Hepatocyte (in vitro differentiated cells): ENCODE data around the gene OMA1.

Experiments used
- EZH2 ChIP-seq: fragments of 200-600 bp; sonication (generic); IDR thresholded peaks from 2 replicates; pipeline ENCODE4 v1.6.1; 2016; ENCODE audit warnings: antibody characterized with exemption, mild to moderate bottlenecking, borderline replicate concordance
- EZH2phosphoT487 ChIP-seq: fragments of 200-600 bp; sonication (generic); IDR thresholded peaks from one replicate; pipeline ENCODE4 v1.6.1; 2018; ENCODE audit warnings: antibody characterized with exemption, mild to moderate bottlenecking, low read depth, moderate library complexity; ENCODE audit not compliant: unreplicated experiment, severe bottlenecking
- TF ChIP-seq, protein P1 (sequence below): fragments of 200-600 bp; sonication (generic); IDR thresholded peaks from 2 replicates; pipeline ENCODE4 v1.5.1; 2016; ENCODE audit warnings: antibody characterized with exemption, mild to moderate bottlenecking; ENCODE audit not compliant: poor library complexity

GRCh38 chr1:58580186-58580585 is 33.7 kb upstream of the OMA1 start:
- TF ChIP-seq EZH2phosphoT487 (no peak), EZH2 (no peak)
- TF ChIP-seq, protein P1, sequence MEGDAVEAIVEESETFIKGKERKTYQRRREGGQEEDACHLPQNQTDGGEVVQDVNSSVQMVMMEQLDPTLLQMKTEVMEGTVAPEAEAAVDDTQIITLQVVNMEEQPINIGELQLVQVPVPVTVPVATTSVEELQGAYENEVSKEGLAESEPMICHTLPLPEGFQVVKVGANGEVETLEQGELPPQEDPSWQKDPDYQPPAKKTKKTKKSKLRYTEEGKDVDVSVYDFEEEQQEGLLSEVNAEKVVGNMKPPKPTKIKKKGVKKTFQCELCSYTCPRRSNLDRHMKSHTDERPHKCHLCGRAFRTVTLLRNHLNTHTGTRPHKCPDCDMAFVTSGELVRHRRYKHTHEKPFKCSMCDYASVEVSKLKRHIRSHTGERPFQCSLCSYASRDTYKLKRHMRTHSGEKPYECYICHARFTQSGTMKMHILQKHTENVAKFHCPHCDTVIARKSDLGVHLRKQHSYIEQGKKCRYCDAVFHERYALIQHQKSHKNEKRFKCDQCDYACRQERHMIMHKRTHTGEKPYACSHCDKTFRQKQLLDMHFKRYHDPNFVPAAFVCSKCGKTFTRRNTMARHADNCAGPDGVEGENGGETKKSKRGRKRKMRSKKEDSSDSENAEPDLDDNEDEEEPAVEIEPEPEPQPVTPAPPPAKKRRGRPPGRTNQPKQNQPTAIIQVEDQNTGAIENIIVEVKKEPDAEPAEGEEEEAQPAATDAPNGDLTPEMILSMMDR = no peak
